Measurements from ENCODE around the gene SHISAL2B. TPM values are rescaled to one million over a fixed set of nuclear protein-coding genes. Genes with fewer than 3 reads are reported as not detected.

SHISAL2B gene
- total RNA-seq, 1 donor from 2014 or later: not detected

DNA sequence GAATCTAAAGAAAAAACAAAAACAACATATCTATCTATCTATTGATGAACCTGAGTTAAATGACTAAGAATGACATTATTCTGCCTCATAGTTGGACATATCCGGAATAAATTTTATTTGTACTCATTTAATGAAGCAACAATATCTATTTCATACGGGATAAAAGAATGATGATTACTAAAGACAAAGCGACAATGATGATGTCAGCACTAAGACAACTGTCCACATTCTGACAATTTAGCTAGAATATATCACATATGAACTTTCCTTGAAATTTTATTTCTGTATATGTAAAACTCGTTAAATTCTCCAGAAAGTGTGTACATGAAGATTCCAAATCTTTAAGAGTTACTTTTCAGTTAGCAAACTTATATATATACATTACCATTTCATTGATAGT is 23.2 kb upstream of the SHISAL2B start:
- DNase-seq (ENCODE audit: extremely low spot score in 2 of 2): no peak
- intact Hi-C loops (cut with DNase I): no loop called here
- no peak for TF ChIP-seq POLR2AphosphoS5 (IDR thresholded peaks at IDR 0.05; ENCODE audit: insufficient read depth in 1 of 2, low read depth in 1 of 2)
- TF ChIP-seq POLR2A (IDR thresholded peaks at IDR 0.05): no peak
- no peak for TF ChIP-seq CTCF (IDR thresholded peaks at IDR 0.05)
- Histone ChIP-seq H3K4me3 (no peak overlapping the region), H3K27ac (no peak overlapping the region), H3K36me3 (no peaks in the 10 kb centered on the region), H3K27me3 (no peaks in the 10 kb centered on the region), H3K9me3 (no peaks in the 10 kb centered on the region), H3K4me1 (no peaks in the 10 kb centered on the region)

DNA sequence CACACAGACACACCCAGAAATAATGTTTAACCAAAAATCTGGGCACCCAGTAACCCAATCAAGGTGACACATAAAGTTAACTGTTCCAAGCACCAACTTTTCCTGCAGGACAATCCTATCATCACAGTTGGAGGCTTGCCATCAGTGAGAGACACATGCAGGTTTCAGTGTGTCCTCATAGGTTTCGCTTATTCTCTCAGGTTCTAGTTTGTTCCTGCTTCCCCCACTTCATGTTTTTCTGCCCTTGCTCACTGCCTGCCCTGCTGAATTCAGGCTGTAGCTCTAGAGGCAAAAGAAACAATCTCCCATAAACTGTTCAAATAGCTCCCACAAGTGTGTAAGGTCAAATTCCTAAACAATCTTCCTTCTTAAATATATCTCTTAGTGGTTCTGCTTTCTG is 20.0 kb upstream of the SHISAL2B start:
- Histone ChIP-seq H3K4me3 (no peak overlapping the region), H3K4me1 (no peaks in the 10 kb centered on the region), H3K27me3 (no peaks in the 10 kb centered on the region), H3K27ac (no peak overlapping the region), H3K9me3 (no peaks in the 10 kb centered on the region), H3K36me3 (no peaks in the 10 kb centered on the region)
- DNase-seq (ENCODE audit: extremely low spot score in 2 of 2): no peak
- intact Hi-C loops (cut with DNase I): no loop called here
- TF ChIP-seq POLR2A (IDR thresholded peaks at IDR 0.05) (no peak), CTCF (IDR thresholded peaks at IDR 0.05) (no peak), POLR2AphosphoS5 (IDR thresholded peaks at IDR 0.05; ENCODE audit: insufficient read depth in 1 of 2, low read depth in 1 of 2) (no peak)

- intact Hi-C loops (cut with DNase I): no loop called here
- TF ChIP-seq CTCF (IDR thresholded peaks at IDR 0.05) (no peak), POLR2AphosphoS5 (IDR thresholded peaks at IDR 0.05; ENCODE audit: insufficient read depth in 1 of 2, low read depth in 1 of 2) (no peak), POLR2A (IDR thresholded peaks at IDR 0.05) (no peak)
- DNase-seq (ENCODE audit: extremely low spot score in 2 of 2): no peak
- Histone ChIP-seq H3K4me1 (no peaks in the 10 kb centered on the region), H3K27ac (no peak overlapping the region), H3K27me3 (no peaks in the 10 kb centered on the region), H3K9me3 (no peaks in the 10 kb centered on the region), H3K4me3 (no peak overlapping the region), H3K36me3 (no peaks in the 10 kb centered on the region)
Measured at GRCh38 chr5:64671678-64672077, 18.6 kb upstream of the SHISAL2B start.

DNA sequence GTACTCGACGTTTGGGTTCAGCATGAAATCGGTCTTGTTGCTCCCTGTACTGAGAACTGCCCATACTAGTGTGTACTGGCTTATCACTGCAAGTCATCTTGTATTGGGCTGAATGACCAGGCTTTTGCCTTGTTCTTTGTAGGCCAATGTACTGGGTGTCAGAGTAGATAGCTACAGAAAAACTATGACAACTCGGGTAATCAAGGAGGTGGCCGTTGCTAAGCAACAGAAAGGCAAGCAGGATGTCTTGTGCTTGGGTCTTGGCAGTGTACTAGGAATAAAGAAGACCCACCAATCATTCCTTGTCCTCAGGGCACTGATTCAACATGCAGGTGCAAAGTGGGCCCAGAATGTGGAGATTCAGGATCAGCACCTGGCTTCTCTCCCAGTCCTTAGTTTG is 11.9 kb upstream of the SHISAL2B start:
- Histone ChIP-seq H3K27ac (no peak overlapping the region), H3K4me3 (no peak overlapping the region), H3K4me1 (no peaks in the 10 kb centered on the region), H3K36me3 (no peaks in the 10 kb centered on the region), H3K9me3 (no peaks in the 10 kb centered on the region), H3K27me3 (no peaks in the 10 kb centered on the region)
- TF ChIP-seq POLR2AphosphoS5 (IDR thresholded peaks at IDR 0.05; ENCODE audit: insufficient read depth in 1 of 2, low read depth in 1 of 2) (no peak), POLR2A (IDR thresholded peaks at IDR 0.05) (no peak), CTCF (IDR thresholded peaks at IDR 0.05) (no peak)
- no peak for DNase-seq (ENCODE audit: extremely low spot score in 2 of 2)
- intact Hi-C loops (cut with DNase I): no loop called here

GRCh38 chr5:64680289-64680688 is 10.0 kb upstream of the SHISAL2B start:
- Histone ChIP-seq H3K4me3 (no peak overlapping the region), H3K27me3 (no peaks in the 10 kb centered on the region), H3K4me1 (no peaks in the 10 kb centered on the region), H3K9me3 (no peaks in the 10 kb centered on the region), H3K27ac (no peak overlapping the region), H3K36me3 (no peaks in the 10 kb centered on the region)
- TF ChIP-seq POLR2AphosphoS5 (IDR thresholded peaks at IDR 0.05; ENCODE audit: insufficient read depth in 1 of 2, low read depth in 1 of 2): no peak
- no peak for DNase-seq (ENCODE audit: extremely low spot score in 2 of 2)
- intact Hi-C loops (cut with DNase I): no loop called here

DNA sequence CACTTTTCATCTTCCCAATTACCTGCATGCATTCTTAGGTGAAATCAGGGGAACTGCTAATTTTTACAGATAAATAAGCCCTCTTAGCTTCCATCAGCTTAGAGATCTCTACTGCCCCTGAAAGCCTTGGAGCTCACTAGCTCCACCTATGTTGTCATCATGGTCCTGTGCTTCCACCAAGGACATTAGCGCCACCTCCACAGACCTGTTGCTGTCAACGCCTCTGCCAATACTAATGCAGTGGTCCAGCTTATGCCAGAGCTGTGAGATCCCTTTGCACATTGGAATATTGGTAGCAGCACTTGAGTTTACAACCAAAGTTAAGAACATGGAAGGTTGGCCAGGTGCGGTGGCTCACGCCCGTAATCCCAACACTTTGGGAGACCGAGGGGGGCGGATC is 7.7 kb upstream of the SHISAL2B start:
- Histone ChIP-seq H3K27me3 (no peaks in the 10 kb centered on the region), H3K9me3 (no peaks in the 10 kb centered on the region), H3K4me1 (no peaks in the 10 kb centered on the region), H3K36me3 (no peaks in the 10 kb centered on the region), H3K27ac (no peak overlapping the region), H3K4me3 (no peak overlapping the region)
- intact Hi-C loops (cut with DNase I): no loop called here
- no peak for DNase-seq (ENCODE audit: extremely low spot score in 2 of 2)
- no peak for TF ChIP-seq POLR2A (IDR thresholded peaks at IDR 0.05)
- no peak for TF ChIP-seq CTCF (IDR thresholded peaks at IDR 0.05)
- no peak for TF ChIP-seq POLR2AphosphoS5 (IDR thresholded peaks at IDR 0.05; ENCODE audit: insufficient read depth in 1 of 2, low read depth in 1 of 2)
